WTC11 (cell line): Measurements from ENCODE around the gene RIPOR2. TPM values are rescaled to one million over a fixed set of nuclear protein-coding genes. Genes with fewer than 3 reads are reported as not detected.
A peak's percentile ranks its signal among the peaks of the same experiment; 100 is the strongest.

ENCODE experiments used
- ATAC-seq: fragments of 200-7000 bp; cut with Tn5 transposase; 2 replicates; pipeline ENCODE4 v1.10.0; 2021; ENCODE audit warnings: mild to moderate bottlenecking, moderate library complexity
- CTCF ChIA-PET: fragments of 300-600 bp; sonication (Branson Sonifier 250); formaldehyde crosslinking; loops from one replicate; lab custom pipeline; 2021; ENCODE audit warnings: antibody characterized with exemption; lab: Charles Lee
- POLR2A ChIA-PET: fragments of 350-600 bp; sonication (Branson Sonifier 250); formaldehyde crosslinking; loops from one replicate; lab custom pipeline; 2021; ENCODE audit warnings: antibody characterized with exemption; lab: Charles Lee
- DNase-seq: peaks from one replicate; pipeline ENCODE4 v3.0.0; 2021; ENCODE audit warnings: low spot score
- H3K27ac Mint-ChIP-seq: 2 replicates; pipeline ENCODE4 v1.8.0; 2021; ENCODE audit warnings: mixed read lengths
- H3K27me3 Mint-ChIP-seq: 2 replicates; pipeline ENCODE4 v1.8.0; 2021; ENCODE audit warnings: low read depth, mild to moderate bottlenecking, moderate library complexity, mixed read lengths
- H3K36me3 Mint-ChIP-seq: 2 replicates; pipeline ENCODE4 v1.8.0; 2021; ENCODE audit warnings: mixed read lengths
- H3K4me1 Mint-ChIP-seq: 2 replicates; pipeline ENCODE4 v1.8.0; 2022; ENCODE audit warnings: mixed read lengths
- H3K4me3 Mint-ChIP-seq: 2 replicates; pipeline ENCODE4 v1.8.0; 2021; ENCODE audit warnings: mild to moderate bottlenecking, moderate library complexity, mixed read lengths
- H3K9me3 Mint-ChIP-seq: 2 replicates; pipeline ENCODE4 v1.8.0; 2021; ENCODE audit warnings: mixed read lengths
- ATF1 ChIP-seq: sonication (generic); formaldehyde crosslinking; IDR thresholded peaks from 2 replicates; pipeline ENCODE4 v1.8.1; 2023; ENCODE audit warnings: mild to moderate bottlenecking, moderate library complexity, missing genetic modification reagents
- CBFB ChIP-seq: sonication (generic); formaldehyde crosslinking; IDR thresholded peaks from 2 replicates; pipeline ENCODE4 v1.8.1; 2022; ENCODE audit warnings: mild to moderate bottlenecking, low read depth, missing genetic modification reagents
- FOXK1 ChIP-seq: sonication (generic); formaldehyde crosslinking; IDR thresholded peaks from 2 replicates; pipeline ENCODE4 v1.8.0; 2022; ENCODE audit warnings: mild to moderate bottlenecking, moderate library complexity, missing genetic modification reagents
- GABPB1 ChIP-seq: sonication (generic); formaldehyde crosslinking; IDR thresholded peaks from 2 replicates; pipeline ENCODE4 v1.8.1; 2023; ENCODE audit warnings: mild to moderate bottlenecking, missing genetic modification reagents
- IRF2 ChIP-seq: sonication (generic); formaldehyde crosslinking; IDR thresholded peaks from 2 replicates; pipeline ENCODE4 v1.8.0; 2022; ENCODE audit warnings: low read depth, missing genetic modification reagents, borderline replicate concordance
- KAT7 ChIP-seq: sonication (generic); formaldehyde crosslinking; IDR thresholded peaks from 2 replicates; pipeline ENCODE4 v1.8.1; 2023; ENCODE audit warnings: missing genetic modification reagents, mild to moderate bottlenecking, borderline replicate concordance
- MXD4 ChIP-seq: fragments of 250-450 bp; sonication (Bioruptor Pico); IDR thresholded peaks from 2 replicates; pipeline ENCODE4 v1.8.0; 2021; ENCODE audit warnings: mild to moderate bottlenecking, moderate library complexity, borderline replicate concordance
- MYBL2 ChIP-seq: sonication (generic); formaldehyde crosslinking; IDR thresholded peaks from 2 replicates; pipeline ENCODE4 v1.8.1; 2023; ENCODE audit warnings: mild to moderate bottlenecking, moderate library complexity, missing genetic modification reagents
- NFYB ChIP-seq: sonication (generic); formaldehyde crosslinking; conservative IDR thresholded peaks from 2 replicates; pipeline ENCODE4 v1.8.0; 2022; ENCODE audit warnings: low read depth, missing genetic modification reagents
- NR3C1 ChIP-seq: sonication (generic); formaldehyde crosslinking; conservative IDR thresholded peaks from 2 replicates; pipeline ENCODE4 v1.8.1; 2023; ENCODE audit warnings: low read depth, mild to moderate bottlenecking, missing genetic modification reagents
- RORB ChIP-seq: fragments of 250-450 bp; sonication (Bioruptor Pico); IDR thresholded peaks from 2 replicates; pipeline ENCODE4 v1.9.0; 2021; ENCODE audit warnings: mild to moderate bottlenecking
- SMAD4 ChIP-seq: sonication (generic); formaldehyde crosslinking; IDR thresholded peaks from 2 replicates; pipeline ENCODE4 v1.8.0; 2022; ENCODE audit warnings: mild to moderate bottlenecking, missing genetic modification reagents
- SOX15 ChIP-seq: fragments of 250-450 bp; sonication (Bioruptor Pico); IDR thresholded peaks from 2 replicates; pipeline ENCODE4 v1.9.0; 2021; ENCODE audit warnings: mild to moderate bottlenecking
- TEAD4 ChIP-seq: sonication (generic); formaldehyde crosslinking; IDR thresholded peaks from 2 replicates; pipeline ENCODE4 v1.8.0; 2022; ENCODE audit warnings: mild to moderate bottlenecking, missing genetic modification reagents
- ZNF121 ChIP-seq: sonication (generic); formaldehyde crosslinking; IDR thresholded peaks from 2 replicates; pipeline ENCODE4 v1.8.0; 2023; ENCODE audit warnings: missing genetic modification reagents
- ZNF138 ChIP-seq: sonication (generic); formaldehyde crosslinking; conservative IDR thresholded peaks from 2 replicates; pipeline ENCODE4 v1.8.1; 2022; ENCODE audit warnings: mild to moderate bottlenecking, moderate library complexity, missing genetic modification reagents
- ZNF232 ChIP-seq: sonication (generic); formaldehyde crosslinking; IDR thresholded peaks from 2 replicates; pipeline ENCODE4 v1.8.0; 2022; ENCODE audit warnings: mild to moderate bottlenecking, missing genetic modification reagents
- ZNF263 ChIP-seq: sonication (generic); formaldehyde crosslinking; IDR thresholded peaks from 2 replicates; pipeline ENCODE4 v1.8.1; 2022; ENCODE audit warnings: low read depth, mild to moderate bottlenecking, moderate library complexity, missing genetic modification reagents
- ZNF396 ChIP-seq: fragments of 250-450 bp; sonication (Bioruptor Pico); IDR thresholded peaks from 2 replicates; pipeline ENCODE4 v1.8.0; 2021; ENCODE audit warnings: mild to moderate bottlenecking, moderate library complexity, borderline replicate concordance
- ZNF423 ChIP-seq: fragments of 250-450 bp; sonication (Bioruptor Pico); IDR thresholded peaks from 2 replicates; pipeline ENCODE4 v2.1.2; 2022; ENCODE audit warnings: mild to moderate bottlenecking, moderate library complexity
- ZNF671 ChIP-seq: fragments of 250-450 bp; sonication (Bioruptor Pico); IDR thresholded peaks from 2 replicates; pipeline ENCODE4 v1.8.0; 2021; ENCODE audit warnings: mild to moderate bottlenecking
- total RNA-seq: library from RNA; stranded (reverse); gene quantifications from 3 replicates; pipeline ENCODE4 v1.2.3, GENCODE V29; 2021
- TF ChIP-seq, protein P1 (sequence below): sonication (generic); formaldehyde crosslinking; IDR thresholded peaks from 2 replicates; pipeline ENCODE4 v1.8.1; 2022; ENCODE audit warnings: mild to moderate bottlenecking, missing genetic modification reagents, moderate library complexity, borderline replicate concordance
- TF ChIP-seq, protein P2 (sequence below): sonication (generic); formaldehyde crosslinking; IDR thresholded peaks from 2 replicates; pipeline ENCODE4 v1.8.0; 2023; ENCODE audit warnings: mild to moderate bottlenecking, missing genetic modification reagents
- TF ChIP-seq, protein P3 (sequence below): fragments of 200-600 bp; IDR thresholded peaks from 2 replicates; pipeline ENCODE4 v1.8.0; 2022; ENCODE audit warnings: antibody characterized with exemption
- TF ChIP-seq, protein P4 (sequence below): sonication (generic); formaldehyde crosslinking; IDR thresholded peaks from 2 replicates; pipeline ENCODE4 v1.8.1; 2023; ENCODE audit warnings: mild to moderate bottlenecking, moderate library complexity, missing genetic modification reagents
- TF ChIP-seq, protein P5 (sequence below): sonication (generic); formaldehyde crosslinking; IDR thresholded peaks from 2 replicates; pipeline ENCODE4 v1.8.1; 2022; ENCODE audit warnings: mild to moderate bottlenecking, moderate library complexity, missing genetic modification reagents

Gene RIPOR2
- total RNA-seq, 1 experiment from 2014 or later = 13.5 TPM

DNA sequence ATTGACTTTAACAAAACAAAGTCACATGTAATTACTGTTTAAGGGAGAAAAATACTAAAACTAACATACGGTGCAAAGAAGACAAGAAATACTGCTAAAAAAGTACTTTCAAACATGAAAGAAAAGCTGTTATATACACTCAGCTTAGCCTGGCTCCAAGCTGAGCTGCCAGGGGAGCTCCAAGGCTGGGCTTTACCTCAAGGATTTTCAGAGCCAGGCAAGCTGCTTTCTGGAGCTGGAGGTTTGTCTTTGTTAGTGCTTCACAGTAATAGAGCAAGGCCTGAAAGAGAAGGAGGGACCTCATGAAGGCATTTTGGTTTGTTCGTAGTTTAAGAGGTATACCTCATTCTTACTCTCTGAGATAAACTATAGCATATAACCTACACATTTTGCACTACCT, 117.4 kb downstream of the RIPOR2 start:
- ChIA-PET POLR2A (interaction anchor here (1.3 kb wide), 1 partner anchor 11 kb away, joined by 5 read pairs; no protein-coding TSS in a partner anchor), CTCF (interaction anchor here (1.3 kb wide), 1 partner anchor 199 kb away, joined by 8 read pairs; no protein-coding TSS in a partner anchor)
- Mint-ChIP-seq H3K9me3 (no peaks in the 10 kb centered on the region), H3K36me3 (no peaks in the 10 kb centered on the region), H3K4me1 (peaks cover 2% of the 10 kb centered on the region; the same call in 1 of the 2 replicates), H3K27ac (no peak overlapping the region; the same call in 1 of the 2 replicates), H3K27me3 (no peaks in the 10 kb centered on the region), H3K4me3 (no peak overlapping the region)
- TF ChIP-seq ZNF671 (CRISPR knock-in tag) = no peak
- TF ChIP-seq ZNF423 (CRISPR knock-in tag) = no peak
- TF ChIP-seq ZNF232 (CRISPR knock-in tag) = no peak
- no peak for TF ChIP-seq TEAD4 (CRISPR knock-in tag)
- no peak for TF ChIP-seq SMAD4 (CRISPR knock-in tag)
- no peak for TF ChIP-seq KAT7
- no peak for TF ChIP-seq RORB (CRISPR knock-in tag)
- no peak for TF ChIP-seq SOX15 (CRISPR knock-in tag)
- TF ChIP-seq IRF2 (CRISPR knock-in tag) = no peak
- no peak for TF ChIP-seq ZNF396 (CRISPR knock-in tag)
- TF ChIP-seq MXD4 (CRISPR knock-in tag) = no peak
- DNase-seq = no peak
- ATAC-seq = no peak

DNA sequence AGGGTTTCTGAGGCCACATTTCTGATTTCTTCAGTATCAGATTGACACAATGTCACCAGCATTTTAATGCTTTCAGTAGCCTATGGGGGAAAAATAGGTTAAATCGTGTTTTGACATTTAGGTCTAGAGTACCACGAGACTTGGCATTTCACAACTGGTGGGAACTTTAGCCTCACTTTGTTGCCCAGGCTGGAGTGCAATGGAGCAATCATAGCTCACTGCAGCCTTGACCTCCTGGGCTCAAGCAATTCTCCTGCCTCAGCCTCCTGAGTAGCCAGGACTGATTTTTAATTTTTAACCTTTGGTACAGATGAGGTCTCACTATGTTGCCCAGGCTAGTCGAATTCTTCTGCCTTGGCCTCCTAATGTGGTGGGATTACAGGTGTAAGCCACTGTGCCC, 126.0 kb downstream of the RIPOR2 start:
- no peaks in the 10 kb centered on the region for H3K4me1 Mint-ChIP-seq
- no peaks in the 10 kb centered on the region for H3K27me3 Mint-ChIP-seq
- H3K36me3 Mint-ChIP-seq = no peaks in the 10 kb centered on the region
- no peak overlapping the region for H3K27ac Mint-ChIP-seq
- POLR2A ChIA-PET = no interaction called here
- CTCF ChIA-PET = interaction anchor here (0.7 to 1.0 kb wide), 2 partner anchors 208 to 263 kb away, joined by 3 read pairs; no protein-coding TSS in a partner anchor
- DNase-seq = no peak
- TF ChIP-seq ATF1 (CRISPR knock-in tag) (no peak), GABPB1 (CRISPR knock-in tag) (peak; percentile 46; the same call in 1 of the 2 replicates), ZNF121 (CRISPR knock-in tag) (no peak), FOXK1 (CRISPR knock-in tag) (no peak), MYBL2 (CRISPR knock-in tag) (no peak), ZNF263 (CRISPR knock-in tag) (no peak), NFYB (CRISPR knock-in tag) (no peak)
- TF ChIP-seq, protein P1, sequence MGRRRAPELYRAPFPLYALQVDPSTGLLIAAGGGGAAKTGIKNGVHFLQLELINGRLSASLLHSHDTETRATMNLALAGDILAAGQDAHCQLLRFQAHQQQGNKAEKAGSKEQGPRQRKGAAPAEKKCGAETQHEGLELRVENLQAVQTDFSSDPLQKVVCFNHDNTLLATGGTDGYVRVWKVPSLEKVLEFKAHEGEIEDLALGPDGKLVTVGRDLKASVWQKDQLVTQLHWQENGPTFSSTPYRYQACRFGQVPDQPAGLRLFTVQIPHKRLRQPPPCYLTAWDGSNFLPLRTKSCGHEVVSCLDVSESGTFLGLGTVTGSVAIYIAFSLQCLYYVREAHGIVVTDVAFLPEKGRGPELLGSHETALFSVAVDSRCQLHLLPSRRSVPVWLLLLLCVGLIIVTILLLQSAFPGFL = no peak
- ATAC-seq = no peak
- no peak overlapping the region for H3K4me3 Mint-ChIP-seq
- no peaks in the 10 kb centered on the region for H3K9me3 Mint-ChIP-seq

DNA sequence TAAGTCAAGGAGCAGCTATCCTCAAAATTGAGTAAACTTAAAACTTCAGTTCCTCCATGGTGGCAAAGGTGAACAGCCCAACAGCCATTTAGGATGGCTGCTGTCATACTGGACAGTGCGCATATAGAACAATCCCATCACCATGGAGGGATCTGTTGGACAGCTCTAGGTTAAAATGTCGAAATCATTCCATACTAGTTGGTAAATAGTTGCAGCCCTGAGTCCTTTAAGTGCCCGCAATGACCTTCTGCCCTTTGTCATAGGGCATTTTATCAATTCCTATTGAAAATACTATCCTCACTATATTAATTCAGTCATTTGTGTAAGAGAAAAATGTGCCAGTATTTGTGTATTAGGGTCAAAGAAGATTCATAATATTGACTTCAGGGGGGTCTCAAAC, 128.2 kb downstream of the RIPOR2 start:
- TF ChIP-seq ZNF138 (CRISPR knock-in tag) (no peak), CBFB (CRISPR knock-in tag) (no peak), FOXK1 (CRISPR knock-in tag) (no peak), NR3C1 (CRISPR knock-in tag) (no peak)
- TF ChIP-seq, protein P2, sequence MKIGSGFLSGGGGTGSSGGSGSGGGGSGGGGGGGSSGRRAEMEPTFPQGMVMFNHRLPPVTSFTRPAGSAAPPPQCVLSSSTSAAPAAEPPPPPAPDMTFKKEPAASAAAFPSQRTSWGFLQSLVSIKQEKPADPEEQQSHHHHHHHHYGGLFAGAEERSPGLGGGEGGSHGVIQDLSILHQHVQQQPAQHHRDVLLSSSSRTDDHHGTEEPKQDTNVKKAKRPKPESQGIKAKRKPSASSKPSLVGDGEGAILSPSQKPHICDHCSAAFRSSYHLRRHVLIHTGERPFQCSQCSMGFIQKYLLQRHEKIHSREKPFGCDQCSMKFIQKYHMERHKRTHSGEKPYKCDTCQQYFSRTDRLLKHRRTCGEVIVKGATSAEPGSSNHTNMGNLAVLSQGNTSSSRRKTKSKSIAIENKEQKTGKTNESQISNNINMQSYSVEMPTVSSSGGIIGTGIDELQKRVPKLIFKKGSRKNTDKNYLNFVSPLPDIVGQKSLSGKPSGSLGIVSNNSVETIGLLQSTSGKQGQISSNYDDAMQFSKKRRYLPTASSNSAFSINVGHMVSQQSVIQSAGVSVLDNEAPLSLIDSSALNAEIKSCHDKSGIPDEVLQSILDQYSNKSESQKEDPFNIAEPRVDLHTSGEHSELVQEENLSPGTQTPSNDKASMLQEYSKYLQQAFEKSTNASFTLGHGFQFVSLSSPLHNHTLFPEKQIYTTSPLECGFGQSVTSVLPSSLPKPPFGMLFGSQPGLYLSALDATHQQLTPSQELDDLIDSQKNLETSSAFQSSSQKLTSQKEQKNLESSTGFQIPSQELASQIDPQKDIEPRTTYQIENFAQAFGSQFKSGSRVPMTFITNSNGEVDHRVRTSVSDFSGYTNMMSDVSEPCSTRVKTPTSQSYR (CRISPR knock-in tag) = no peak
- TF ChIP-seq, protein P3, sequence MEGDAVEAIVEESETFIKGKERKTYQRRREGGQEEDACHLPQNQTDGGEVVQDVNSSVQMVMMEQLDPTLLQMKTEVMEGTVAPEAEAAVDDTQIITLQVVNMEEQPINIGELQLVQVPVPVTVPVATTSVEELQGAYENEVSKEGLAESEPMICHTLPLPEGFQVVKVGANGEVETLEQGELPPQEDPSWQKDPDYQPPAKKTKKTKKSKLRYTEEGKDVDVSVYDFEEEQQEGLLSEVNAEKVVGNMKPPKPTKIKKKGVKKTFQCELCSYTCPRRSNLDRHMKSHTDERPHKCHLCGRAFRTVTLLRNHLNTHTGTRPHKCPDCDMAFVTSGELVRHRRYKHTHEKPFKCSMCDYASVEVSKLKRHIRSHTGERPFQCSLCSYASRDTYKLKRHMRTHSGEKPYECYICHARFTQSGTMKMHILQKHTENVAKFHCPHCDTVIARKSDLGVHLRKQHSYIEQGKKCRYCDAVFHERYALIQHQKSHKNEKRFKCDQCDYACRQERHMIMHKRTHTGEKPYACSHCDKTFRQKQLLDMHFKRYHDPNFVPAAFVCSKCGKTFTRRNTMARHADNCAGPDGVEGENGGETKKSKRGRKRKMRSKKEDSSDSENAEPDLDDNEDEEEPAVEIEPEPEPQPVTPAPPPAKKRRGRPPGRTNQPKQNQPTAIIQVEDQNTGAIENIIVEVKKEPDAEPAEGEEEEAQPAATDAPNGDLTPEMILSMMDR = no peak
- TF ChIP-seq, protein P4, sequence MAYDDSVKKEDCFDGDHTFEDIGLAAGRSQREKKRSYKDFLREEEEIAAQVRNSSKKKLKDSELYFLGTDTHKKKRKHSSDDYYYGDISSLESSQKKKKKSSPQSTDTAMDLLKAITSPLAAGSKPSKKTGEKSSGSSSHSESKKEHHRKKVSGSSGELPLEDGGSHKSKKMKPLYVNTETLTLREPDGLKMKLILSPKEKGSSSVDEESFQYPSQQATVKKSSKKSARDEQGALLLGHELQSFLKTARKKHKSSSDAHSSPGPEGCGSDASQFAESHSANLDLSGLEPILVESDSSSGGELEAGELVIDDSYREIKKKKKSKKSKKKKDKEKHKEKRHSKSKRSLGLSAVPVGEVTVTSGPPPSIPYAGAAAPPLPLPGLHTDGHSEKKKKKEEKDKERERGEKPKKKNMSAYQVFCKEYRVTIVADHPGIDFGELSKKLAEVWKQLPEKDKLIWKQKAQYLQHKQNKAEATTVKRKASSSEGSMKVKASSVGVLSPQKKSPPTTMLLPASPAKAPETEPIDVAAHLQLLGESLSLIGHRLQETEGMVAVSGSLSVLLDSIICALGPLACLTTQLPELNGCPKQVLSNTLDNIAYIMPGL (CRISPR knock-in tag) = no peak
- TF ChIP-seq, protein P5, sequence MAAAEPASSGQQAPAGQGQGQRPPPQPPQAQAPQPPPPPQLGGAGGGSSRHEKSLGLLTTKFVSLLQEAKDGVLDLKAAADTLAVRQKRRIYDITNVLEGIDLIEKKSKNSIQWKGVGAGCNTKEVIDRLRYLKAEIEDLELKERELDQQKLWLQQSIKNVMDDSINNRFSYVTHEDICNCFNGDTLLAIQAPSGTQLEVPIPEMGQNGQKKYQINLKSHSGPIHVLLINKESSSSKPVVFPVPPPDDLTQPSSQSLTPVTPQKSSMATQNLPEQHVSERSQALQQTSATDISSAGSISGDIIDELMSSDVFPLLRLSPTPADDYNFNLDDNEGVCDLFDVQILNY (CRISPR knock-in tag) = no peak
- Mint-ChIP-seq H3K36me3 (no peaks in the 10 kb centered on the region), H3K4me1 (no peaks in the 10 kb centered on the region), H3K27me3 (no peaks in the 10 kb centered on the region), H3K27ac (no peak overlapping the region), H3K9me3 (no peaks in the 10 kb centered on the region), H3K4me3 (no peak overlapping the region)
- CTCF ChIA-PET = interaction anchor here (0.6 kb wide), 1 partner anchor 212 kb away, joined by 4 read pairs; no protein-coding TSS in a partner anchor
- POLR2A ChIA-PET = interaction anchor here (1.5 kb wide), 1 partner anchor 11 kb away, joined by 5 read pairs; no protein-coding TSS in a partner anchor
- DNase-seq (no peak), ATAC-seq (no peak)
